Sigmoid colon (tissue), 7 donors: ENCODE measurements around the gene TNNT1. TPM values are rescaled to one million over a fixed set of nuclear protein-coding genes. Genes with fewer than 3 reads are reported as not detected.

ENCODE experiments used
- DNase-seq: peaks from one replicate; pipeline ENCODE4 v3.0.0-alpha.2; 2019
- H3K27ac ChIP-seq, 4 donors: fragments of 200-600 bp; sonication (generic); one replicate each; pipeline ENCODE4 v1.5.1; 2016 to 2019; ENCODE audit warnings: mild to moderate bottlenecking in 1 of 4
- H3K27me3 ChIP-seq, 3 donors: fragments of 200-600 bp; sonication (generic); one replicate each; pipeline ENCODE4 v1.5.1; 2019; ENCODE audit warnings: mild to moderate bottlenecking in 1 of 3
- H3K36me3 ChIP-seq, 4 donors: fragments of 200-600 bp; sonication (generic); one replicate each; pipeline ENCODE4 v1.5.1; 2016 to 2019
- H3K4me1 ChIP-seq, 4 donors: fragments of 200-600 bp; sonication (generic); one replicate each; pipeline ENCODE4 v1.5.1; 2017 to 2019
- H3K4me3 ChIP-seq, 4 donors: fragments of 200-600 bp; sonication (generic); one replicate each; pipeline ENCODE4 v1.5.1; 2017 to 2019; ENCODE audit warnings: mild to moderate bottlenecking in 2 of 4, moderate library complexity in 1 of 4
- H3K9me3 ChIP-seq, 4 donors: fragments of 200-600 bp in 3 of 4; sonication (generic) in 3 of 4; one replicate each; pipeline versions ENCODE4 v1.5.1 to v1.6.1; 2013 to 2019
- EP300 ChIP-seq, 4 donors: sonication (generic); formaldehyde crosslinking; IDR thresholded peaks; one replicate each; pipeline ENCODE4 v1.6.1; 2017; ENCODE audit warnings: antibody characterized with exemption in 4 of 4
- POLR2A ChIP-seq, 2 donors: fragments of 450-650 bp; IDR thresholded peaks; one replicate each; pipeline ENCODE4 v1.6.1; 2016; ENCODE audit warnings: antibody characterized with exemption in 2 of 2, mild to moderate bottlenecking in 2 of 2, moderate library complexity in 2 of 2
- POLR2AphosphoS5 ChIP-seq, 4 donors: sonication (generic); formaldehyde crosslinking; IDR thresholded peaks; one replicate each; pipeline ENCODE4 v1.6.1; 2017; ENCODE audit warnings: antibody characterized with exemption in 4 of 4
- WGBS, 2 donors: extraction: QIAGEN DNeasy Blood & Tissue Kit; methylation state at CpG; one replicate each; pipeline ENCODE4 v1.1.7; 2013; 5-methylcytosine and 5-hydroxymethylcytosine counted together
- intact Hi-C: fragments of 100-400 bp; cut with DNase I; formaldehyde crosslinking; loops from one replicate; pipeline ENCODE4 v1.15.1; 2023
- polyA plus RNA-seq, 3 donors: library from polyadenylated mRNA; stranded (reverse); fragments of 200-250 nt; gene quantifications; one replicate each; pipeline ENCODE4 v1.2.3, GENCODE V29; 2013
- small RNA-seq, 3 donors: library from RNA; depleted of rRNA; stranded (forward); fragments of <200 nt; gene quantifications; one replicate each; pipeline ENCODE3, GENCODE V24; 2016
- total RNA-seq, 4 donors: library from RNA; depleted of rRNA; stranded (reverse); fragments of >200 nt; gene quantifications; one replicate each; pipeline ENCODE4 v1.1.0, GENCODE V29; 2016
- TF ChIP-seq, protein P1 (sequence below), 4 experiments: fragments of 450-650 bp in 3 of 4; fragments of 200-600 bp in 1 of 4; IDR thresholded peaks; one replicate each; pipeline ENCODE4 v1.5.1; 2016 to 2019; ENCODE audit warnings: antibody characterized with exemption in 4 of 4, mild to moderate bottlenecking in 3 of 4, moderate library complexity in 2 of 4
- donor health status: healthy with polysubstance abuse.
- donor health status: Bipolar disorder and iron deficiency.
- donor health status: healthy.

The TNNT1 gene
- total and polyA plus RNA-seq, 7 donors, result 1.4 to 17.4 (median 2.2) TPM; not detected in 3

DNA sequence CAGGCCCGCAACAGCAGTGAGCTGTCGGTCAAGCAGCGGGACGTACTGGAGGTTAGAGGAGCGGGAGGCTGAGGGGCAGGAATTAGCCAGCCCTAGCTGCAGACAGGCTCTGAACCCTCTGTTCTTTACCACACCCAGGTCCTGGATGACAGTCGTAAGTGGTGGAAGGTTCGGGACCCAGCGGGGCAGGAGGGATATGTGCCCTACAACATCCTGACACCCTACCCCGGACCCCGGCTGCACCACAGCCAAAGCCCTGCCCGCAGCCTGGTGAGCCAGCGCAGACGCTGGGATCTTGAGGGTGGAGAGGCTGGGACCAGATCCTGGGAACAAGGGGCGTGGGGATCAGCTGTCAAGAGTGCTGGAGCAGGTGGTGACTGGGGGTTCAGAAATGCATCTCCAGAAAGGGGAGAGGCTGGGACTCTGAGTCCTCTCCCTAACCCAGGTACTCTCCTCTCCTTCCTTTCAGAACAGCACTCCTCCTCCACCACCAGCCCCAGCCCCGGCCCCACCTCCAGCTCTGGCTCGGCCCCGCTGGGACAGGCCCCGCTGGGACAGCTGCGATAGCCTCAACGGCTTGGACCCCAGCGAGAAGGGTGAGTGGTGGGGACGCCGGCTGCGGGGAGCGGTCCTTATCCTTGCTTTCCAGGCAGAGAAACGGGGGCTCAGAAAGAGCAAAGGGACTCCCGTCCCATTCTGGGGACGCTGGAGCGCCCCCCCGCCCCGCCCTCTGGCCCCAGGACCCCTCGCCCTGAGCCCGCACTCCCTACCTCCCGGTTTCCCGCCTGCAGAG lies 62.9 kb downstream of the TNNT1 start:
- 32 to 39% methylated on average over 35 of the region's 35 CpGs for WGBS, 2 donors
- H3K27me3 ChIP-seq, result peaks cover 41 to 58% (median 56%) of the 10 kb centered on the region in 3 donors
- no peak for DNase-seq
- no peak for TF ChIP-seq POLR2A (IDR thresholded peaks at IDR 0.05)
- TF ChIP-seq, protein P1, sequence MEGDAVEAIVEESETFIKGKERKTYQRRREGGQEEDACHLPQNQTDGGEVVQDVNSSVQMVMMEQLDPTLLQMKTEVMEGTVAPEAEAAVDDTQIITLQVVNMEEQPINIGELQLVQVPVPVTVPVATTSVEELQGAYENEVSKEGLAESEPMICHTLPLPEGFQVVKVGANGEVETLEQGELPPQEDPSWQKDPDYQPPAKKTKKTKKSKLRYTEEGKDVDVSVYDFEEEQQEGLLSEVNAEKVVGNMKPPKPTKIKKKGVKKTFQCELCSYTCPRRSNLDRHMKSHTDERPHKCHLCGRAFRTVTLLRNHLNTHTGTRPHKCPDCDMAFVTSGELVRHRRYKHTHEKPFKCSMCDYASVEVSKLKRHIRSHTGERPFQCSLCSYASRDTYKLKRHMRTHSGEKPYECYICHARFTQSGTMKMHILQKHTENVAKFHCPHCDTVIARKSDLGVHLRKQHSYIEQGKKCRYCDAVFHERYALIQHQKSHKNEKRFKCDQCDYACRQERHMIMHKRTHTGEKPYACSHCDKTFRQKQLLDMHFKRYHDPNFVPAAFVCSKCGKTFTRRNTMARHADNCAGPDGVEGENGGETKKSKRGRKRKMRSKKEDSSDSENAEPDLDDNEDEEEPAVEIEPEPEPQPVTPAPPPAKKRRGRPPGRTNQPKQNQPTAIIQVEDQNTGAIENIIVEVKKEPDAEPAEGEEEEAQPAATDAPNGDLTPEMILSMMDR (IDR thresholded peaks at IDR 0.05), result no peak
- TF ChIP-seq POLR2AphosphoS5 (IDR thresholded peaks at IDR 0.05), result peak in 2 of 4 donors; percentile 6 to 28
- no peak for TF ChIP-seq EP300 (IDR thresholded peaks at IDR 0.05)
- H3K27ac ChIP-seq, result peak overlapping the region in 3 of 4 donors; percentile 1 to 55 (median 40)
- peak overlapping the region in 3 of 4 donors; percentile 42 to 55 (median 54) for H3K4me3 ChIP-seq
- peaks cover 7 to 16% (median 8%) of the 10 kb centered on the region in 4 donors for H3K36me3 ChIP-seq
- no peaks in the 10 kb centered on the region for H3K9me3 ChIP-seq
- peaks cover 0 to 51% (median 39%) of the 10 kb centered on the region in 4 donors for H3K4me1 ChIP-seq
- intact Hi-C loops, result no loop called here

- H3K4me3 ChIP-seq, result no peak overlapping the region
- H3K4me1 ChIP-seq, result peaks cover 0 to 63% (median 52%) of the 10 kb centered on the region in 4 donors
- H3K27ac ChIP-seq, result no peak overlapping the region
- TF ChIP-seq POLR2AphosphoS5 (IDR thresholded peaks at IDR 0.05) (no peak), EP300 (IDR thresholded peaks at IDR 0.05) (no peak), POLR2A (IDR thresholded peaks at IDR 0.05) (no peak)
- TF ChIP-seq, protein P1 (IDR thresholded peaks at IDR 0.05), result no peak
- DNase-seq, result no peak
- intact Hi-C loops, result no loop called here
- H3K9me3 ChIP-seq, result no peaks in the 10 kb centered on the region
- peaks cover 59 to 75% (median 73%) of the 10 kb centered on the region in 3 donors for H3K27me3 ChIP-seq
- no peaks in the 10 kb centered on the region for H3K36me3 ChIP-seq
- WGBS, 2 donors, result 90% methylated on average over 10 of the region's 10 CpGs
Measured at GRCh38 chr19:55084416-55084815, 64.6 kb downstream of the TNNT1 start.

GRCh38 chr19:55083004-55083850 lies 65.8 kb downstream of the TNNT1 start:
- Histone ChIP-seq H3K4me1 (peaks cover 0 to 51% (median 48%) of the 10 kb centered on the region in 4 donors), H3K27ac (no peak overlapping the region), H3K9me3 (no peaks in the 10 kb centered on the region), H3K27me3 (peaks cover 61 to 82% (median 80%) of the 10 kb centered on the region in 3 donors), H3K36me3 (no peaks in the 10 kb centered on the region), H3K4me3 (no peak overlapping the region)
- DNase-seq, result no peak
- TF ChIP-seq POLR2AphosphoS5 (IDR thresholded peaks at IDR 0.05) (no peak), EP300 (IDR thresholded peaks at IDR 0.05) (no peak), POLR2A (IDR thresholded peaks at IDR 0.05) (no peak)
- TF ChIP-seq, protein P1 (IDR thresholded peaks at IDR 0.05), result no peak
- intact Hi-C loops, result no loop called here
- WGBS, 2 donors, result 42 to 52% methylated on average over 42 of the region's 42 CpGs

Small RNAs within 50 kb of the gene (small RNA-seq; reads per million reads assigned to genes)
- gene MIR7975 (0 reads per million in 3 donors), gene RF01210 (0 reads per million in 3 donors)

Other genes starting within 250 kb of the TNNT1 start
- not detected for gene NCR1, start 243.1 kb downstream of the TNNT1 start, total RNA-seq
- under 1 TPM in 1 of 3 donors, not detected in 2; 0.60 TPM for gene NCR1, start 243.1 kb downstream of the TNNT1 start, polyA plus RNA-seq
- gene NLRP7, start 201.7 kb downstream of the TNNT1 start, total RNA-seq, result not detected
- under 1 TPM in 1 of 3 donors, not detected in 2; 0.07 TPM for gene NLRP7, start 201.7 kb downstream of the TNNT1 start, polyA plus RNA-seq
- 1 to 10 TPM in 1 of 4 donors, under 1 TPM in 2, not detected in 1; 0.36 to 1.8 (median 0.55) TPM for gene NLRP2, start 182.8 kb downstream of the TNNT1 start, total RNA-seq
- gene NLRP2, start 182.8 kb downstream of the TNNT1 start, polyA plus RNA-seq, result 1 to 10 TPM; 3.9 to 9.7 (median 5.4) TPM
- 1 to 10 TPM in 1 of 4 donors, under 1 TPM in 2, not detected in 1; 0.16 to 1.2 (median 0.83) TPM for gene GP6, start 110.9 kb downstream of the TNNT1 start, total RNA-seq
- under 1 TPM in 1 of 3 donors, not detected in 2; 0.28 TPM for gene GP6, start 110.9 kb downstream of the TNNT1 start, polyA plus RNA-seq
- 10 to 100 TPM in 2 of 4 donors, 1 to 10 TPM in 2; 6.9 to 12.1 (median 9.9) TPM for gene RDH13, start 86.1 kb downstream of the TNNT1 start, total RNA-seq
- 10 to 100 TPM in 2 of 3 donors, 1 to 10 TPM in 1; 9.6 to 41.0 (median 24.3) TPM for gene RDH13, start 86.1 kb downstream of the TNNT1 start, polyA plus RNA-seq
- under 1 TPM in 1 of 4 donors, not detected in 3; 0.28 TPM for gene EPS8L1, start 73.3 kb downstream of the TNNT1 start, total RNA-seq
- gene EPS8L1, start 73.3 kb downstream of the TNNT1 start, polyA plus RNA-seq, result 10 to 100 TPM; 36.3 to 77.8 (median 37.8) TPM
- 100 to 1,000 TPM; 125 to 222 (median 168) TPM for gene PPP1R12C, start 31.6 kb downstream of the TNNT1 start, total RNA-seq
- gene PPP1R12C, start 31.6 kb downstream of the TNNT1 start, polyA plus RNA-seq, result 100 to 1,000 TPM in 1 of 3 donors, 10 to 100 TPM in 2; 53.6 to 139 (median 58.9) TPM
- not detected for gene TNNI3, start 8.5 kb upstream of the TNNT1 start, total RNA-seq
- gene TNNI3, start 8.5 kb upstream of the TNNT1 start, polyA plus RNA-seq, result 10 to 100 TPM in 1 of 3 donors, 1 to 10 TPM in 2; 3.6 to 45.5 (median 3.6) TPM
- not detected for gene DNAAF3, start 17.4 kb upstream of the TNNT1 start, total RNA-seq
- 1 to 10 TPM in 1 of 3 donors, not detected in 2; 1.1 TPM for gene DNAAF3, start 17.4 kb upstream of the TNNT1 start, polyA plus RNA-seq
- 1 to 10 TPM in 3 of 4 donors, under 1 TPM in 1; 0.99 to 7.8 (median 2.4) TPM for gene SYT5, start 31.1 kb upstream of the TNNT1 start, total RNA-seq
- 1 to 10 TPM in 2 of 3 donors, under 1 TPM in 1; 0.69 to 9.6 (median 1.6) TPM for gene SYT5, start 31.1 kb upstream of the TNNT1 start, polyA plus RNA-seq
- 1 to 10 TPM in 3 of 4 donors, under 1 TPM in 1; 0.95 to 4.3 (median 2.0) TPM for gene PTPRH, start 60.3 kb upstream of the TNNT1 start, total RNA-seq
- 10 to 100 TPM; 31.2 to 61.3 (median 33.3) TPM for gene PTPRH, start 60.3 kb upstream of the TNNT1 start, polyA plus RNA-seq
- gene TMEM86B, start 79.6 kb upstream of the TNNT1 start, total RNA-seq, result 1 to 10 TPM; 1.1 to 3.6 (median 1.8) TPM
- 1 to 10 TPM in 2 of 3 donors, under 1 TPM in 1; 0.69 to 7.9 (median 1.8) TPM for gene TMEM86B, start 79.6 kb upstream of the TNNT1 start, polyA plus RNA-seq
- 10 to 100 TPM; 17.1 to 46.8 (median 24.9) TPM for gene PPP6R1, start 109.8 kb upstream of the TNNT1 start, total RNA-seq
- 10 to 100 TPM; 19.8 to 78.1 (median 22.9) TPM for gene PPP6R1, start 109.8 kb upstream of the TNNT1 start, polyA plus RNA-seq
- 10 to 100 TPM; 19.7 to 30.5 (median 23.8) TPM for gene HSPBP1, start 130.9 kb upstream of the TNNT1 start, total RNA-seq
- gene HSPBP1, start 130.9 kb upstream of the TNNT1 start, polyA plus RNA-seq, result 10 to 100 TPM; 31.8 to 62.7 (median 32.4) TPM
- 10 to 100 TPM in 2 of 4 donors, 1 to 10 TPM in 2; 3.9 to 20.6 (median 10.8) TPM for gene BRSK1, start 134.8 kb upstream of the TNNT1 start, total RNA-seq
- 1 to 10 TPM in 2 of 3 donors, not detected in 1; 2.9 to 4.2 TPM for gene BRSK1, start 134.8 kb upstream of the TNNT1 start, polyA plus RNA-seq
- 1 to 10 TPM in 3 of 4 donors, not detected in 1; 2.4 to 6.1 (median 4.1) TPM for gene TMEM150B, start 176.1 kb upstream of the TNNT1 start, total RNA-seq
- gene TMEM150B, start 176.1 kb upstream of the TNNT1 start, polyA plus RNA-seq, result 10 to 100 TPM in 2 of 3 donors, 1 to 10 TPM in 1; 8.4 to 18.7 (median 11.8) TPM
- gene KMT5C, start 190.7 kb upstream of the TNNT1 start, total RNA-seq, result 10 to 100 TPM in 2 of 4 donors, 1 to 10 TPM in 2; 7.5 to 12.7 (median 9.6) TPM
- gene KMT5C, start 190.7 kb upstream of the TNNT1 start, polyA plus RNA-seq, result 10 to 100 TPM in 1 of 3 donors, 1 to 10 TPM in 2; 3.0 to 14.8 (median 3.5) TPM
- under 1 TPM in 1 of 4 donors, not detected in 3; 0.16 TPM for gene COX6B2, start 205.5 kb upstream of the TNNT1 start, total RNA-seq
- 1 to 10 TPM in 2 of 3 donors, under 1 TPM in 1; 0.60 to 3.8 (median 1.4) TPM for gene COX6B2, start 205.5 kb upstream of the TNNT1 start, polyA plus RNA-seq
- gene GARIN5B, start 214.1 kb upstream of the TNNT1 start, total RNA-seq, result not detected
- not detected for gene GARIN5B, start 214.1 kb upstream of the TNNT1 start, polyA plus RNA-seq
- 1 to 10 TPM in 1 of 4 donors, under 1 TPM in 1, not detected in 2; 0.81 to 4.4 TPM for gene IL11, start 221.3 kb upstream of the TNNT1 start, total RNA-seq
- gene IL11, start 221.3 kb upstream of the TNNT1 start, polyA plus RNA-seq, result under 1 TPM in 1 of 3 donors, not detected in 2; 0.74 TPM
- gene TMEM190, start 227.6 kb upstream of the TNNT1 start, total RNA-seq, result not detected
- under 1 TPM in 1 of 3 donors, not detected in 2; 0.26 TPM for gene TMEM190, start 227.6 kb upstream of the TNNT1 start, polyA plus RNA-seq
- gene TMEM238, start 235.1 kb upstream of the TNNT1 start, total RNA-seq, result 1 to 10 TPM in 1 of 4 donors, under 1 TPM in 2, not detected in 1; 0.54 to 1.7 (median 0.66) TPM
- gene TMEM238, start 235.1 kb upstream of the TNNT1 start, polyA plus RNA-seq, result under 1 TPM in 2 of 3 donors, not detected in 1; 0.90 to 0.92 TPM
- 100 to 1,000 TPM; 253 to 607 (median 503) TPM for gene RPL28, start 236.7 kb upstream of the TNNT1 start, total RNA-seq
- 1,000 to 10,000 TPM; 1,833 to 2,816 (median 2,129) TPM for gene RPL28, start 236.7 kb upstream of the TNNT1 start, polyA plus RNA-seq